ENCODE measurements around the gene ANKRD33. TPM values are rescaled to one million over a fixed set of nuclear protein-coding genes. Genes with fewer than 3 reads are reported as not detected.

Gene ANKRD33
- polyA plus RNA-seq, 1 of the 3 experiments (the other 2 are of a cell fraction), result not detected

- TF ChIP-seq, protein P1, sequence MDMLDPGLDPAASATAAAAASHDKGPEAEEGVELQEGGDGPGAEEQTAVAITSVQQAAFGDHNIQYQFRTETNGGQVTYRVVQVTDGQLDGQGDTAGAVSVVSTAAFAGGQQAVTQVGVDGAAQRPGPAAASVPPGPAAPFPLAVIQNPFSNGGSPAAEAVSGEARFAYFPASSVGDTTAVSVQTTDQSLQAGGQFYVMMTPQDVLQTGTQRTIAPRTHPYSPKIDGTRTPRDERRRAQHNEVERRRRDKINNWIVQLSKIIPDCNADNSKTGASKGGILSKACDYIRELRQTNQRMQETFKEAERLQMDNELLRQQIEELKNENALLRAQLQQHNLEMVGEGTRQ (IDR thresholded peaks at IDR 0.05; ENCODE audit: borderline replicate concordance, low read depth, low read length), result no peak
- TF ChIP-seq FOXM1 (IDR thresholded peaks at IDR 0.05; ENCODE audit: low read depth), result no peak
- no peak for TF ChIP-seq ELF1 (IDR thresholded peaks at IDR 0.05)
- no peak for TF ChIP-seq TCF12 (IDR thresholded peaks at IDR 0.05)
- TF ChIP-seq MXI1 (IDR thresholded peaks at IDR 0.05; ENCODE audit: low read depth, low read length), result no peak
- TF ChIP-seq SIN3A (IDR thresholded peaks at IDR 0.05; ENCODE audit: borderline replicate concordance, low read depth, low read length), result no peak
- no peak for TF ChIP-seq REST (IDR thresholded peaks at IDR 0.05; ENCODE audit: low read depth, low read length)
- no peak for TF ChIP-seq EP300 (IDR thresholded peaks at IDR 0.05; ENCODE audit: borderline replicate concordance in 1 of 2, low read depth in 1 of 2, low read length in 1 of 2)
- TF ChIP-seq, protein P2, sequence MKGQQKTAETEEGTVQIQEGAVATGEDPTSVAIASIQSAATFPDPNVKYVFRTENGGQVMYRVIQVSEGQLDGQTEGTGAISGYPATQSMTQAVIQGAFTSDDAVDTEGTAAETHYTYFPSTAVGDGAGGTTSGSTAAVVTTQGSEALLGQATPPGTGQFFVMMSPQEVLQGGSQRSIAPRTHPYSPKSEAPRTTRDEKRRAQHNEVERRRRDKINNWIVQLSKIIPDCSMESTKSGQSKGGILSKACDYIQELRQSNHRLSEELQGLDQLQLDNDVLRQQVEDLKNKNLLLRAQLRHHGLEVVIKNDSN (IDR thresholded peaks at IDR 0.05; ENCODE audit: borderline replicate concordance, low read depth), result no peak
- no peak for TF ChIP-seq POLR2AphosphoS5 (IDR thresholded peaks at IDR 0.05; ENCODE audit: low read depth, low read length)
- TF ChIP-seq RAD21 (IDR thresholded peaks at IDR 0.05; ENCODE audit: low read length), result no peak
- TF ChIP-seq RCOR1 (IDR thresholded peaks at IDR 0.05; ENCODE audit: low read length), result no peak
- TF ChIP-seq YY1 (IDR thresholded peaks at IDR 0.05; ENCODE audit: low read depth), result no peak
- TF ChIP-seq, protein P3, sequence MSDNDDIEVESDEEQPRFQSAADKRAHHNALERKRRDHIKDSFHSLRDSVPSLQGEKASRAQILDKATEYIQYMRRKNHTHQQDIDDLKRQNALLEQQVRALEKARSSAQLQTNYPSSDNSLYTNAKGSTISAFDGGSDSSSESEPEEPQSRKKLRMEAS (IDR thresholded peaks at IDR 0.05; ENCODE audit: low read depth), result no peak
- TF ChIP-seq TAF1 (IDR thresholded peaks at IDR 0.05; ENCODE audit: borderline replicate concordance, low read depth, low read length), result no peak
- TF ChIP-seq CHD2 (IDR thresholded peaks at IDR 0.05; ENCODE audit: low read length, partially characterized antibody), result no peak
- no peak for TF ChIP-seq NFIC (IDR thresholded peaks at IDR 0.05; ENCODE audit: borderline replicate concordance)
- TF ChIP-seq RXRA (IDR thresholded peaks at IDR 0.05; ENCODE audit: borderline replicate concordance, low read depth), result no peak
- no peak for TF ChIP-seq GATA2 (CRISPR knock-in tag; IDR thresholded peaks at IDR 0.05)
- TF ChIP-seq, protein P4, sequence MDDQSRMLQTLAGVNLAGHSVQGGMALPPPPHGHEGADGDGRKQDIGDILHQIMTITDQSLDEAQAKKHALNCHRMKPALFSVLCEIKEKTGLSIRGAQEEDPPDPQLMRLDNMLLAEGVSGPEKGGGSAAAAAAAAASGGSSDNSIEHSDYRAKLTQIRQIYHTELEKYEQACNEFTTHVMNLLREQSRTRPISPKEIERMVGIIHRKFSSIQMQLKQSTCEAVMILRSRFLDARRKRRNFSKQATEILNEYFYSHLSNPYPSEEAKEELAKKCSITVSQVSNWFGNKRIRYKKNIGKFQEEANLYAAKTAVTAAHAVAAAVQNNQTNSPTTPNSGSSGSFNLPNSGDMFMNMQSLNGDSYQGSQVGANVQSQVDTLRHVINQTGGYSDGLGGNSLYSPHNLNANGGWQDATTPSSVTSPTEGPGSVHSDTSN (IDR thresholded peaks at IDR 0.05), result no peak
- no peaks in the 10 kb centered on the region for H3K27me3 ChIP-seq (ENCODE audit: insufficient read depth)
- CTCF ChIA-PET, result interaction anchor here (1.1 to 6.0 kb wide), 5 partner anchors 13 to 320 kb away, joined by 3 to 25 read pairs (median 4); no protein-coding TSS in a partner anchor
Observed at GRCh38 chr12:51851413-51852124, 36.3 kb upstream of the ANKRD33 start.

More at GRCh38 chr12:51851413-51852124, 36.3 kb upstream of the ANKRD33 start:
- Histone ChIP-seq H3F3A (replicated peaks; ENCODE audit: insufficient read depth) (no peaks in the 10 kb centered on the region), H3K4me2 (no peak overlapping the region), H3K9ac (no peak overlapping the region), H3K4me1 (ENCODE audit: control insufficient read depth in 1 of 2, insufficient read depth in 2 of 2, low read depth in 1 of 2, low read length in 1 of 2) (peaks cover 0 to 22% of the 10 kb centered on the region in 2 experiments; a peak in 1 of 4 replicates), H3K9me3 (no peaks in the 10 kb centered on the region), H3K79me2 (ENCODE audit: insufficient read depth) (no peaks in the 10 kb centered on the region), H4K20me1 (ENCODE audit: insufficient read depth) (no peaks in the 10 kb centered on the region), H3K27ac (ENCODE audit: low read depth in 2 of 2, low read length in 1 of 2) (no peak overlapping the region), H3K4me3 (ENCODE audit: low read depth in 2 of 2, low read length in 1 of 2) (no peak overlapping the region), H3K9me2 (no peaks in the 10 kb centered on the region), H3K36me3 (replicated peaks in 1 of 2; ENCODE audit: control insufficient read depth in 1 of 2, insufficient read depth in 2 of 2, low read length in 1 of 2) (no peaks in the 10 kb centered on the region), H2AFZ (ENCODE audit: low read depth) (no peak overlapping the region)
- WGBS (ENCODE audit: low lambda C conversion rate), result 81% methylated on average over 8 of the region's 8 CpGs
- DNase-seq, result no peak
- POLR2A ChIA-PET, result interaction anchor here (0.5 kb wide), 1 partner anchor 70 kb away, joined by 3 read pairs; no protein-coding TSS in a partner anchor

Data from SK-N-SH (cell line).